Measurements from ENCODE around the gene SPAST. TPM values are rescaled to one million over a fixed set of nuclear protein-coding genes. Genes with fewer than 3 reads are reported as not detected.
A peak's percentile ranks its signal among the peaks of the same experiment; 100 is the strongest.
"Not testable (repeated sequence)": the region's sequence is repeated elsewhere in the genome, so short reads cannot be mapped to it uniquely, and the experiment has no call there.

The SPAST gene
- total RNA-seq, 2 experiments from 2014 or later, result 12.0 to 12.8 TPM

DNA sequence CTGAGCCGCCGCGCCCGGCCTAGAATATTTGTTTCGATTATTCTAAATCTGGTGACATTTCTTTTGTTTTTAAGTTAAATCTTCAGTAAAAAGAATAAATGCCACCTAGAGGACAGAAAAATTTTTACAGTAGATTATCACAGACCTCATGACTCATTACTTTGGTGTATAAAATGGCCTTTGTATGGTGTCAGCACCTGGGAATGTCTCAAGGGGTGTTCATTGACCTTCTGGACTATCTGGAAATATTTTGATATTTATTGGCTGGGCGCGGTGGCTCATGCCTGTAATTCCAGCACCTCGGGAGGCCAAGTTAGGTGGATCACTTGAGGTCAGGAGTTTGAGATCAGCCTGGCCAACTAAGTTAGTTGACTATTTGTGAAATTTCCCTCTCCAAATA lies 72.1 kb downstream of the SPAST start:
- Mint-ChIP-seq H3K36me3 (ENCODE audit: low read depth) (peaks cover 6% of the 10 kb centered on the region), H3K27me3 (ENCODE audit: low read depth) (no peaks in the 10 kb centered on the region), H3K4me1 (ENCODE audit: low read depth) (no peaks in the 10 kb centered on the region), H3K4me3 (no peak overlapping the region), H3K27ac (no peak overlapping the region), H3K9me3 (no peaks in the 10 kb centered on the region)
- CTCF ChIA-PET, result interaction anchor here (1.6 kb wide), 1 partner anchor 250 kb away, joined by 5 read pairs; no protein-coding TSS in a partner anchor
- intact Hi-C loops (cut with micrococcal nuclease), result loop anchor here (1.0 kb wide), 1 partner anchor 72 kb away; the partner anchor contains the start of gene SPAST
- no peak for DNase-seq

DNA sequence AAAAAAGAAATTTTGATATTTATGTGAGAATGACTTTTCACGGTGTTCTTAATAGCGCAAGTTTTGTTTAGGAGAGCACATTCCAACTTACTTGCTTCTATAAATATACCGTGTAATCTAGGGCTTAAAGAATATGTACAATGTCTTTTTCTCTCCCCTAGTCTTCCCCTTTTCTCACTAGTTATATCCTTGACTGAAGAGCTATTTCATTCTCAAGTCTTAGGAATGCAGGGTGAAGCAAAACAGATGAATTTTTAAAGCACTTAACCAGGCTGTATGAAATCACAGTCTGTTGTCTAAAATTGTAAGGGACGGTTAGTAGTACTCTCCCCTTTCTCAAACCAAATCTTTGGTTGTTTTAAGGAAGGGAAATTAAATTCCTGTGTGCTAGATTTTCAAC lies 72.7 kb downstream of the SPAST start:
- no peak for DNase-seq
- H3K27ac Mint-ChIP-seq, result no peak overlapping the region
- no peaks in the 10 kb centered on the region for H3K4me1 Mint-ChIP-seq (ENCODE audit: low read depth)
- CTCF ChIA-PET, result interaction anchor here (0.6 to 0.7 kb wide), 3 partner anchors 36 to 272 kb away, joined by 3 read pairs; no protein-coding TSS in a partner anchor
- peaks cover 6% of the 10 kb centered on the region for H3K36me3 Mint-ChIP-seq (ENCODE audit: low read depth)
- intact Hi-C loops (cut with micrococcal nuclease), result no loop called here
- H3K27me3 Mint-ChIP-seq (ENCODE audit: low read depth), result no peaks in the 10 kb centered on the region
- H3K4me3 Mint-ChIP-seq, result no peak overlapping the region
- H3K9me3 Mint-ChIP-seq, result no peaks in the 10 kb centered on the region

DNA sequence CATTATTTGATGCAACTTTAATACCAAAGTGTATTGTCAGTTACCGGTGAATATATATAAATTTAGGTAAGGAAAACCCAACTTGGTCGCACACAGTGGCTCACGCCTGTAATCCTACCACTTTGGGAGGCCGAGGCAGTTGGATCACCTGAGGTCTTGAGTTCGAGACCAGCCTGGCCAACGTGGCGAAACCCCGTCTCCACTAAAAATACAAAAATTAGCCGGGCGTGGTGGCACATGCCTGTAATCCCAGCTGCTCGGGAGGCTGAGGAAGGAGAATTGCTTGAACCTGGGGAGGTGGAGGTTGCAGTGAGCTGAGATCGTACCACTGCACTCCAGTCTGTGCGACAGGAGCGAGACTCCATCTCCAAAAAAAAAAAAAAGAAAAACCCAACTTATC lies 88.2 kb downstream of the SPAST start:
- H3K4me3 Mint-ChIP-seq; H3K36me3 Mint-ChIP-seq (ENCODE audit: low read depth); H3K4me1 Mint-ChIP-seq (ENCODE audit: low read depth); intact Hi-C loops (cut with micrococcal nuclease); H3K27ac Mint-ChIP-seq; H3K9me3 Mint-ChIP-seq; DNase-seq; H3K27me3 Mint-ChIP-seq (ENCODE audit: low read depth): not testable (repeated sequence)
- CTCF ChIA-PET, result interaction anchor here (1.2 kb wide), 1 partner anchor 19 kb away, joined by 3 read pairs; no protein-coding TSS in a partner anchor

DNA sequence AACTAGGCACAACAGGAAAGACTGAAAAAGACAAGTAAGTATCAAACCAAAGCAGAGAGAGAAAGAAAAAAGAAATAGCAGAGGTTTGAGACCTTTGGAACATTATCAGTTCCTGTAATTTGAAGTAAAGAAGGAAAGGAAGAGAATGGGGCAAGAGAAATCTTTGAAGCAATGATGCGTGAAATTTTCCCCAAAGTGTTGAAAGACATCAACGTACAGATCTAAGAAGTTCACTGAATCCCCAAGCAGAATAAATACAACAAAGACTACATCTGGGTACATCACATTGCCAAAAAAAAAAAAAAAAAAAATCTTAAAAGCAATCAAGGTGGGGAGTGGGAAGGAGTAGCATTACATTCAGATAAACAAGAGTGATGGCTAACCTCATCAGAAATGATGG lies 96.3 kb downstream of the SPAST start:
- CTCF ChIA-PET, result no interaction called here
- no peaks in the 10 kb centered on the region for H3K27me3 Mint-ChIP-seq (ENCODE audit: low read depth)
- no peak overlapping the region for H3K27ac Mint-ChIP-seq
- peaks cover 16% of the 10 kb centered on the region for H3K36me3 Mint-ChIP-seq (ENCODE audit: low read depth)
- H3K4me1 Mint-ChIP-seq (ENCODE audit: low read depth), result peaks cover 13% of the 10 kb centered on the region
- no peaks in the 10 kb centered on the region for H3K9me3 Mint-ChIP-seq
- no peak overlapping the region for H3K4me3 Mint-ChIP-seq
- DNase-seq, result no peak
- intact Hi-C loops (cut with micrococcal nuclease), result no loop called here

DNA sequence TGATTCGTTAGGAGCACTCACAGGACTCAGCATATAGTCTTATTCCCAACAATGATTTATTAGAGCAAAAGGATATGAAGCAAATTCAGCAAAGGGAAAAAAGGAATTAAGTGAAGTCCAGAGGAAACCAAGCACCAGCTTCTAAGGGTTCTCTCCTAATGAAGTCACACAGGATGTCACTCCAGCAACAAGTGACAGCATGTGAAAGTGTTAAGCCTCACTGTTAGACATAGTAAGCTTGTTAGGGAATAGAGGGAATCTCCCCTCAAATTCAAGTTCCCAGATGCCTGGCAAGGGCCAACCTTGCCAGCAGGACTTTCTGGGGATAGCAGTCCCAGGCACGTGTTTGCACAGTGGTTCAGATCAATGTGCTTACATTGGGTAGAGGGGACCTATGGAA lies 97.9 kb downstream of the SPAST start:
- CTCF ChIA-PET, result no interaction called here
- H3K4me3 Mint-ChIP-seq, result no peak overlapping the region
- no peaks in the 10 kb centered on the region for H3K27me3 Mint-ChIP-seq (ENCODE audit: low read depth)
- peaks cover 20% of the 10 kb centered on the region for H3K36me3 Mint-ChIP-seq (ENCODE audit: low read depth)
- no peak overlapping the region for H3K27ac Mint-ChIP-seq
- intact Hi-C loops (cut with micrococcal nuclease), result no loop called here
- H3K9me3 Mint-ChIP-seq, result no peaks in the 10 kb centered on the region
- no peak for DNase-seq
- H3K4me1 Mint-ChIP-seq (ENCODE audit: low read depth), result peaks cover 15% of the 10 kb centered on the region

DNA sequence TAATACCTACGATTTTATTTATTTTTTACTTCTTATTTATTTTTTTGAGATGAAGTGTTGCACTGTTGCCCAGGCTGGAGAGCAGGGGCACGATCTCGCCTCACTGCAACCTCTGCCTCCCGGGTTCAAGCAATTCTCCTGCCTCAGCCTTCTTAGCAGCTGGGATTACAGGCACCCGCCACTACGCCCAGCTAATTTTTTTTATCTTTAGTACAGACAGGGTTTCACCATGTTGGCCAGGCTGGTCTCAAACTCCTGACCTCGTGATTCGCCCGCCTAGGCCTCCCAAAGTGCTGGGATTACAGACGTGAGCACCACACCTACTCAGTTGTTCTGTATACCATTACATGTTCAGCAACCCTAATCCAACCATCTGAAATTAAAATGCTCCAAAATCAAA lies 100.9 kb downstream of the SPAST start:
- Mint-ChIP-seq H3K4me1 (ENCODE audit: low read depth) (peaks cover 36% of the 10 kb centered on the region), H3K4me3 (peak overlapping the region; percentile 99), H3K36me3 (ENCODE audit: low read depth) (peaks cover 20% of the 10 kb centered on the region)
- intact Hi-C loops (cut with micrococcal nuclease); H3K27me3 Mint-ChIP-seq (ENCODE audit: low read depth); DNase-seq; H3K27ac Mint-ChIP-seq; CTCF ChIA-PET; H3K9me3 Mint-ChIP-seq: not testable (repeated sequence)

DNA sequence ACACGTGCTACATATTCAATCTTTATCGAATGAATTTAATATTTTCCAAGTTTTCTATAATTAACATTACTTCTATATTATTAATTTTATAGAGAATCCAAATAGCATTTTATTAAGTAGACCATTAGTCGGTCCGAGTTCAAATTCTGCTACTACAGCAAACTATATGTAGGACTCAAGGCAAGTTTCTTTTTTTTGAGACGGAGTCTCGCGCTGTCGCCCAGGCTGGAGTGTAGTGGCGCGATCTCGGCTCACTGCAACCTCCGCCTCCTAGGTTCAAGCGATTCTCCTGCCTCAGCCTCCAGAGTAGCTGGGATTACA lies 101.6 kb downstream of the SPAST start:
- H3K4me3 Mint-ChIP-seq, result peak overlapping the region; percentile 99
- intact Hi-C loops (cut with micrococcal nuclease), result loop anchor here (1.0 to 5.0 kb wide), 8 partner anchors 102 to 1432 kb away; partner anchors contain the start of genes BIRC6, DPY30, FAM98A and MEMO1
- CTCF ChIA-PET, result not testable (repeated sequence)

DNA sequence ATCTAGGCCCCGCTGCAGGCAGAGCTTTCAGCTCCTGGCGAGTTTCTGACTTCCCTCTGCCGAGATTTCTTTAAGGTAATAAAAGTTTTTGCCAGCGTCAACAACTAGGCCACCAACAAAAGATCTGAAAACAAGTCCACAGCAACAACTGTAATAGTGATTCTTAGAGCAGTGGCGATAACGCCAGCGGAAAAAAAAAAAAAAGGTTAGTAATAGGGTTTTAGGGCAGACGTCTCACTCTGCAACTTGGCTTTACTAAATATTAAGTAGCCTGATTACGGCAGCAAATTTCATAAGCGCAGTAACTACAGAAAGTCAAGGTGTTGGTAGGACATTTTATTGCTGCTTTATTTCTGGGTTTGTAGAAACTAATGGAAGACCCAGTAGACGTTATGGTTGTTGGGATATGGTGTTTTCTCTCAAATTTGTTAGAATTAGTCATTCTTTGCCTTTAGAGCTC lies 102.8 kb downstream of the SPAST start:
- no peak for DNase-seq
- peaks cover 39% of the 10 kb centered on the region for H3K4me1 Mint-ChIP-seq (ENCODE audit: low read depth)
- intact Hi-C loops (cut with micrococcal nuclease), result loop anchor here (5.0 kb wide), 1 partner anchor 1431 kb away; the partner anchor contains the start of gene FAM98A
- H3K9me3 Mint-ChIP-seq, result peaks cover 2% of the 10 kb centered on the region
- peak overlapping the region; percentile 99 for H3K4me3 Mint-ChIP-seq
- CTCF ChIA-PET, result interaction anchor here (0.6 kb wide), 2 partner anchors 70 to 1214 kb away, joined by 3 read pairs; no protein-coding TSS in a partner anchor
- peak overlapping the region; percentile 98 for H3K27ac Mint-ChIP-seq
- peaks cover 23% of the 10 kb centered on the region for H3K36me3 Mint-ChIP-seq (ENCODE audit: low read depth)
- H3K27me3 Mint-ChIP-seq (ENCODE audit: low read depth), result no peaks in the 10 kb centered on the region

More for the DNA sequence above, 101.6 kb downstream of the SPAST start:
- not testable (repeated sequence) for H3K9me3 Mint-ChIP-seq; DNase-seq; H3K27me3 Mint-ChIP-seq (ENCODE audit: low read depth)
- Mint-ChIP-seq H3K27ac (peak overlapping the region; percentile 98), H3K36me3 (ENCODE audit: low read depth) (peaks cover 17% of the 10 kb centered on the region), H3K4me1 (ENCODE audit: low read depth) (peaks cover 36% of the 10 kb centered on the region)

DNA sequence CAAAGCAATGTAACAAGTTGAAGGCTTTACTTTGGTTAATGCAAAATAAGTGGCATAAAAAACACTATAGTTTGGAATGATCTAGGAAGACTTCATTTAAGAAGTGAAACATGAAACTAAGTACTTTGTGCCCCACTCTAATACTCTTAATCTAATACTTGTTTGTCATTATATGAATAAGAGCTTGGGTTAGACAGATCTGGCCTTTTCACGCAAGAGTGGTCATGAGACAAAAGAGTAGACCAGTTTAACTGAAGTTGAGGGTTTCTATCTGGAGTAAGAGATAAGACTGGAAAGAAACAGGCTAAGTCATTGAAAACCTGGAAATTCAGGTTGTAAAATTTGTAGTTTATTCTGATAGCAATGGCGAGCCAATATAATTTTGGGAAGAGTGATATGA lies 105.2 kb downstream of the SPAST start:
- intact Hi-C loops (cut with micrococcal nuclease), result loop anchor here (5.0 kb wide), 1 partner anchor 1429 kb away; the partner anchor contains the start of gene FAM98A
- Mint-ChIP-seq H3K27ac (no peak overlapping the region), H3K4me1 (ENCODE audit: low read depth) (peaks cover 46% of the 10 kb centered on the region), H3K4me3 (no peak overlapping the region), H3K36me3 (ENCODE audit: low read depth) (peaks cover 39% of the 10 kb centered on the region), H3K27me3 (ENCODE audit: low read depth) (no peaks in the 10 kb centered on the region), H3K9me3 (peaks cover 2% of the 10 kb centered on the region)
- CTCF ChIA-PET, result no interaction called here
- no peak for DNase-seq

DNA sequence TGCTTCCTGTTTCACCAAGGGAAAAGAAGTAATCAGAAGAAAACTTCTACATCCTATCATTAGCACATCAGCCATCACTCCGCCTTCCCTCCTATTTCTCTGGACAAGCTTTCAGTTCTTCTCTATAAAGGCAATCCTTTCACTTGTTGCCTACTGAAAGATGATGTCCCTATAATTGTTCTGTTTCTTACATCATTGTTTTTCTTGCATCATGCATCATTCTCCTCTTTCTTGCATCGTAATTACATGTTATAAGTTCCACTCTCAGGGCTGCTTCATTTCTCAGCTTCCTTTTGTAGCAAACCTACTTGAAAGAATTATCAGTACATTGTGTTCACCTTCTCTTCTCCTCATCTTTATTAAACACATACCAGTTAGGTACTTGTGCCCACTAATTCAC lies 109.5 kb downstream of the SPAST start:
- intact Hi-C loops (cut with micrococcal nuclease), result no loop called here
- Mint-ChIP-seq H3K27ac (peak overlapping the region; percentile 65), H3K27me3 (ENCODE audit: low read depth) (no peaks in the 10 kb centered on the region), H3K9me3 (peaks cover 2% of the 10 kb centered on the region), H3K4me1 (ENCODE audit: low read depth) (peaks cover 23% of the 10 kb centered on the region), H3K36me3 (ENCODE audit: low read depth) (peaks cover 37% of the 10 kb centered on the region), H3K4me3 (no peak overlapping the region)
- DNase-seq, result no peak
- CTCF ChIA-PET, result interaction anchor here (0.5 kb wide), 1 partner anchor 37 kb away, joined by 3 read pairs; no protein-coding TSS in a partner anchor

DNA sequence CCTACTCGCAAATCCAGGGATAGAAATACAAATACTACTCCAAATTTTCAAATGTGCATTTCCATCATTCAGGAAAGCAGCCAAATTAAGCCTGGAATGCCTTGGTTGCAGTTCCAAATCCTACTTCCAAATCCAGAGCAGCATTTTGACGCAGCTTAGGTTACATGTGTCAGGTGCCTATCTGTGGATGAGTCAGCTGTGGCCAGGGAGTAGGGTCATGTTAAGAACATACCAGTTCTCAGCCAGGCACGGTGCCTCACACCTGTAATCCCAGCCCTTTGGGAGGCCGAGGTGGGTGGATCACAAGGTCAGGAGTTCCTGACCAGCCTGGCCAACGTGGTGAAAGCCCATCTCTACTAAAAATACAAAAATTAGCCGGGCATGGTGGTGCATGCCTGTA lies 119.3 kb downstream of the SPAST start:
- no peak overlapping the region for H3K4me3 Mint-ChIP-seq
- peaks cover 19% of the 10 kb centered on the region for H3K36me3 Mint-ChIP-seq (ENCODE audit: low read depth)
- DNase-seq, result no peak
- intact Hi-C loops (cut with micrococcal nuclease), result no loop called here
- H3K27ac Mint-ChIP-seq, result no peak overlapping the region
- no peaks in the 10 kb centered on the region for H3K9me3 Mint-ChIP-seq
- H3K27me3 Mint-ChIP-seq (ENCODE audit: low read depth), result no peaks in the 10 kb centered on the region
- CTCF ChIA-PET, result interaction anchor here (0.6 kb wide), 1 partner anchor 22 kb away, joined by 3 read pairs; no protein-coding TSS in a partner anchor
- no peaks in the 10 kb centered on the region for H3K4me1 Mint-ChIP-seq (ENCODE audit: low read depth)

DNA sequence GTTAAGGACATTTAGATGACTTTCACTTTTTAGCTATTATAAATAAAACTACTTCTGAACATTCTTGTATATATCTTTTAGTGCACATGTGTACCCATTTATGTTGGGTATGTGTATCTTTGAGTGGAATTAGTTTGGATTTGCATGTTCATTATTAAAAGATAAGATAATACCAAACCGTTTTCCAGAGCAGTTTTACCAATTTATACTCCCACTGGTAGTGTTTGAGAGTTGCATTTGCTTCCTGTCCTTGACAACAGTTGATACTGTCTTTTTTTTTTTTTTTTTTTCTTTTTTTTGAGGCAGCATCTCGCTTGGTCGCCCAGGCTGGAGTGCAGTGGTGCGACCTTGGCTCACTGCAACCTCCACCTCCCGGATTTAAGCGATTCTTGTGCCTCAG lies 125.7 kb downstream of the SPAST start:
- H3K27me3 Mint-ChIP-seq (ENCODE audit: low read depth), result no peaks in the 10 kb centered on the region
- H3K4me1 Mint-ChIP-seq (ENCODE audit: low read depth), result peaks cover 19% of the 10 kb centered on the region
- CTCF ChIA-PET, result interaction anchor here (0.6 kb wide), 1 partner anchor 12 kb away, joined by 5 read pairs; no protein-coding TSS in a partner anchor

DNA sequence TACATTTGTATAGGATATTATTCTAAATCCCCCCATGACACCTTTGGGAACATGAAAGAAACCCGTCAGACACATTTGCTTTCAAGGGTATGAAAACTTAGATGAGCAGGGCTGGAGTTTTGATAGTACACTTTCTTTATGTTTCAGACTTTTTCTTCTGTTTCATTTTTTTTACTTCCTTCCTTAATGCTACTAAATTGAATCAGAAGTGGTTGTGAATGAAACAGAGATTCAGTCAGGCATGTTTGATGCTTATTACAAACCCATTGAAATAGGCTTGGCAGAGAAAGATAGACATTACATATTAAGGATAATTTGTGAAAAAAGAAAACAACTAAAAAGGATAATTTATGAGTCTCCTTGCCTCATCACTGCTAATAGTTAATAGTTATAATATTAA lies 129.1 kb downstream of the SPAST start:
- Mint-ChIP-seq H3K4me3 (no peak overlapping the region), H3K9me3 (no peaks in the 10 kb centered on the region), H3K27me3 (ENCODE audit: low read depth) (no peaks in the 10 kb centered on the region), H3K36me3 (ENCODE audit: low read depth) (peaks cover 13% of the 10 kb centered on the region), H3K4me1 (ENCODE audit: low read depth) (peaks cover 19% of the 10 kb centered on the region), H3K27ac (peak overlapping the region; percentile 16)
- no peak for DNase-seq
- CTCF ChIA-PET, result no interaction called here
- intact Hi-C loops (cut with micrococcal nuclease), result no loop called here

More for the DNA sequence above, 125.7 kb downstream of the SPAST start:
- Mint-ChIP-seq H3K9me3 (no peaks in the 10 kb centered on the region), H3K27ac (no peak overlapping the region), H3K4me3 (no peak overlapping the region), H3K36me3 (ENCODE audit: low read depth) (peaks cover 22% of the 10 kb centered on the region)
- no peak for DNase-seq
- intact Hi-C loops (cut with micrococcal nuclease), result no loop called here

Measured in activated naive CD4-positive, alpha-beta T cell treated with anti-CD3 and anti-CD28 coated beads for 36 hours (primary cell).